Keratinocyte (primary cell): ENCODE measurements around the gene BNC2. TPM values are rescaled to one million over a fixed set of nuclear protein-coding genes. Genes with fewer than 3 reads are reported as not detected.

ENCODE experiments used
- DNase-seq: peaks from one replicate; pipeline ENCODE4 v3.0.0-alpha.2; 2011; ENCODE audit warnings: low read depth, missing footprints, low spot score
- FAIRE-seq: peaks from 2 replicates; lab custom pipeline; 2011; peaks lifted over from hg19 to GRCh38; lab: Jason Lieb, UNC
- H2AFZ ChIP-seq: 2 replicates; pipeline ENCODE4 v1.6.0; 2012; ENCODE audit warnings: low read length, control low read depth, inconsistent platforms; ENCODE audit not compliant: control insufficient read depth
- H3K27ac ChIP-seq: 2 replicates; pipeline ENCODE4 v1.5.1; 2011; ENCODE audit warnings: low read length; ENCODE audit not compliant: control insufficient read depth, insufficient read depth
- H3K27me3 ChIP-seq: 3 replicates; pipeline ENCODE4 v1.6.0; 2011; ENCODE audit warnings: low read length; ENCODE audit not compliant: control insufficient read depth, insufficient read depth; ENCODE audit errors: extremely low read depth
- H3K36me3 ChIP-seq, 2 experiments: 2 replicates in 1 of 2; 3 replicates in 1 of 2; pipeline ENCODE4 v1.5.1; 2011; ENCODE audit warnings: low read length in 2 of 2, mild to moderate bottlenecking in 1 of 2; ENCODE audit not compliant: control insufficient read depth in 2 of 2, insufficient read depth in 2 of 2; ENCODE audit errors: extremely low read depth in 1 of 2
- H3K4me1 ChIP-seq: 3 replicates; pipeline ENCODE4 v1.5.1; 2011; ENCODE audit warnings: low read length; ENCODE audit not compliant: control insufficient read depth, insufficient read depth; ENCODE audit errors: extremely low read depth
- H3K4me2 ChIP-seq: 3 replicates; pipeline ENCODE4 v1.6.0; 2011; ENCODE audit warnings: low read depth, low read length; ENCODE audit not compliant: control insufficient read depth, insufficient read depth; ENCODE audit errors: extremely low read depth
- H3K4me3 ChIP-seq, 3 experiments: fragments of 200-600 bp in 1 of 3; sonication (generic) in 1 of 3; 2 replicates in 2 of 3; 3 replicates in 1 of 3; pipeline ENCODE4 v1.5.1; 2011 to 2016; ENCODE audit warnings: low read length in 3 of 3, mild to moderate bottlenecking in 3 of 3, control low read depth in 2 of 3, inconsistent platforms in 1 of 3, low read depth in 1 of 3, mixed read lengths in 1 of 3, mixed run types in 1 of 3, moderate library complexity in 1 of 3; ENCODE audit not compliant: control insufficient read depth in 2 of 3, insufficient read depth in 2 of 3; ENCODE audit errors: extremely low read depth in 1 of 3
- H3K79me2 ChIP-seq: 2 replicates; pipeline ENCODE4 v1.6.0; 2012; ENCODE audit warnings: low read length; ENCODE audit not compliant: control insufficient read depth, insufficient read depth
- H3K9ac ChIP-seq: 3 replicates; pipeline ENCODE4 v1.6.0; 2011; ENCODE audit warnings: low read length; ENCODE audit not compliant: control insufficient read depth, insufficient read depth; ENCODE audit errors: extremely low read depth
- H3K9me1 ChIP-seq: 3 replicates; pipeline ENCODE4 v1.6.0; 2011; ENCODE audit warnings: low read length; ENCODE audit not compliant: control insufficient read depth, insufficient read depth; ENCODE audit errors: extremely low read depth
- H3K9me3 ChIP-seq: 2 replicates; pipeline ENCODE4 v1.5.1; 2012; ENCODE audit warnings: low read depth, low read length; ENCODE audit not compliant: control insufficient read depth
- H4K20me1 ChIP-seq: 3 replicates; pipeline ENCODE4 v1.6.0; 2011; ENCODE audit warnings: low read length; ENCODE audit not compliant: control insufficient read depth, insufficient read depth; ENCODE audit errors: extremely low read depth
- CTCF ChIP-seq, 3 experiments: IDR thresholded peaks in 1 of 3; conservative IDR thresholded peaks in 1 of 3; optimal IDR thresholded peaks in 1 of 3; 2 replicates in 2 of 3; 3 replicates in 1 of 3; pipeline versions ENCODE3 to v1.5.1; 2011; ENCODE audit warnings: low read length in 3 of 3, mild to moderate bottlenecking in 3 of 3, moderate library complexity in 2 of 3, control low read depth in 1 of 3, inconsistent platforms in 1 of 3; ENCODE audit not compliant: insufficient read depth in 2 of 3; ENCODE audit errors: extremely low read depth in 1 of 3
- EZH2 ChIP-seq: IDR thresholded peaks from one replicate; pipeline ENCODE4 v1.6.1; 2012; ENCODE audit warnings: inconsistent platforms, mild to moderate bottlenecking, low read length, moderate library complexity
- dilution Hi-C: fragments of 300-500 bp; cut with MboI; formaldehyde crosslinking; loops from one replicate; pipeline ENCODE4 v1.7.0; 2020; ENCODE audit warnings: low sequenced_read_pairs; ENCODE audit not compliant: extremely low pct_ligation_motif_present
- polyA plus RNA-seq, 5 experiments: library from polyadenylated mRNA; depleted of rRNA in 3 of 5; stranded (reverse) in 3 of 5; stranded (forward) in 1 of 5; unstranded in 1 of 5; fragments of >200 nt; gene quantifications; 1 replicate in 1 of 5; 2 replicates in 3 of 5; 3 replicates in 1 of 5; pipeline versions ENCODE4 v1.2.1 to v1.2.3, GENCODE V29; 2011 to 2012; ENCODE audit warnings: missing spikeins in 2 of 5, low read depth in 1 of 5, low replicate concordance in 1 of 5

BNC2 gene
- polyA plus RNA-seq, 1 donor (not counting 4 experiments of a cell fraction or from before 2014, with no cell fraction given), result 1.1 TPM

GRCh38 chr9:16817514-16817913 is 53.0 kb downstream of the BNC2 start:
- H3K4me2 ChIP-seq, result no peak overlapping the region
- FAIRE-seq (no peak), DNase-seq (no peak)
- no peak for TF ChIP-seq CTCF (optimal IDR thresholded peaks at IDR 0.05 in 1 of 3, IDR thresholded peaks at IDR 0.05 in 1 of 3, conservative IDR thresholded peaks at IDR 0.05 in 1 of 3; ENCODE audit: extremely low read depth in 1 of 3, insufficient read depth in 2 of 3, low read length in 3 of 3)
- TF ChIP-seq EZH2, result no peak
- no peaks in the 10 kb centered on the region for H3K27me3 ChIP-seq
- H3K9me3 ChIP-seq, result no peaks in the 10 kb centered on the region
- no peaks in the 10 kb centered on the region for H4K20me1 ChIP-seq
- H3K4me3 ChIP-seq, result no peak overlapping the region
- H3K27ac ChIP-seq, result no peak overlapping the region
- H3K9ac ChIP-seq, result no peak overlapping the region
- no peaks in the 10 kb centered on the region for H3K36me3 ChIP-seq
- H3K9me1 ChIP-seq, result no peaks in the 10 kb centered on the region
- no peaks in the 10 kb centered on the region for H3K79me2 ChIP-seq
- H3K4me1 ChIP-seq, result no peaks in the 10 kb centered on the region
- dilution Hi-C loops, result no loop called here
- no peak overlapping the region for H2AFZ ChIP-seq

- dilution Hi-C loops, result no loop called here
- TF ChIP-seq CTCF (optimal IDR thresholded peaks at IDR 0.05 in 1 of 3, IDR thresholded peaks at IDR 0.05 in 1 of 3, conservative IDR thresholded peaks at IDR 0.05 in 1 of 3; ENCODE audit: extremely low read depth in 1 of 3, insufficient read depth in 2 of 3, low read length in 3 of 3) (no peak), EZH2 (no peak)
- H3K36me3 ChIP-seq, result no peaks in the 10 kb centered on the region
- no peak overlapping the region for H2AFZ ChIP-seq
- no peaks in the 10 kb centered on the region for H3K4me1 ChIP-seq
- no peaks in the 10 kb centered on the region for H4K20me1 ChIP-seq
- H3K4me2 ChIP-seq, result no peak overlapping the region
- H3K27ac ChIP-seq, result no peak overlapping the region
- DNase-seq, result no peak
- no peak for FAIRE-seq
- no peak overlapping the region for H3K9ac ChIP-seq
- no peak overlapping the region for H3K4me3 ChIP-seq
- no peaks in the 10 kb centered on the region for H3K9me3 ChIP-seq
- H3K27me3 ChIP-seq, result no peaks in the 10 kb centered on the region
- H3K79me2 ChIP-seq, result no peaks in the 10 kb centered on the region
- H3K9me1 ChIP-seq, result no peaks in the 10 kb centered on the region
Observed at GRCh38 chr9:16817002-16817401, 53.5 kb downstream of the BNC2 start.
